ENCODE results near the gene PF4V1.

- no peak for TF ChIP-seq CTCF (IDR thresholded peaks at IDR 0.05; ENCODE audit: low read length)
- TF ChIP-seq EZH2 (IDR thresholded peaks at IDR 0.05; ENCODE audit: borderline replicate concordance, low read length) = no peak
Measured at GRCh38 chr4:73865431-73866096, 12.5 kb downstream of the PF4V1 start.
